Fibroblast of lung (primary cell): Measurements from ENCODE around the gene RTP1.

Experiments
- EZH2 ChIP-seq: IDR thresholded peaks from 2 replicates; pipeline ENCODE4 v1.5.1; 2012; ENCODE audit warnings: low read length, control low read depth, mild to moderate bottlenecking; ENCODE audit errors: missing control alignments
- TF ChIP-seq, protein P1 (sequence below), 2 donors: IDR thresholded peaks in 1 of 2; conservative IDR thresholded peaks in 1 of 2; 1 replicate in 1 of 2; 2 replicates in 1 of 2; pipeline ENCODE4 v1.5.1; 2011 to 2012; ENCODE audit warnings: low read length in 2 of 2, control low read depth in 1 of 2, inconsistent platforms in 1 of 2, low read depth in 1 of 2, mild to moderate bottlenecking in 1 of 2

- TF ChIP-seq, protein P1, sequence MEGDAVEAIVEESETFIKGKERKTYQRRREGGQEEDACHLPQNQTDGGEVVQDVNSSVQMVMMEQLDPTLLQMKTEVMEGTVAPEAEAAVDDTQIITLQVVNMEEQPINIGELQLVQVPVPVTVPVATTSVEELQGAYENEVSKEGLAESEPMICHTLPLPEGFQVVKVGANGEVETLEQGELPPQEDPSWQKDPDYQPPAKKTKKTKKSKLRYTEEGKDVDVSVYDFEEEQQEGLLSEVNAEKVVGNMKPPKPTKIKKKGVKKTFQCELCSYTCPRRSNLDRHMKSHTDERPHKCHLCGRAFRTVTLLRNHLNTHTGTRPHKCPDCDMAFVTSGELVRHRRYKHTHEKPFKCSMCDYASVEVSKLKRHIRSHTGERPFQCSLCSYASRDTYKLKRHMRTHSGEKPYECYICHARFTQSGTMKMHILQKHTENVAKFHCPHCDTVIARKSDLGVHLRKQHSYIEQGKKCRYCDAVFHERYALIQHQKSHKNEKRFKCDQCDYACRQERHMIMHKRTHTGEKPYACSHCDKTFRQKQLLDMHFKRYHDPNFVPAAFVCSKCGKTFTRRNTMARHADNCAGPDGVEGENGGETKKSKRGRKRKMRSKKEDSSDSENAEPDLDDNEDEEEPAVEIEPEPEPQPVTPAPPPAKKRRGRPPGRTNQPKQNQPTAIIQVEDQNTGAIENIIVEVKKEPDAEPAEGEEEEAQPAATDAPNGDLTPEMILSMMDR (conservative IDR thresholded peaks at IDR 0.05 in 1 of 2, IDR thresholded peaks at IDR 0.05 in 1 of 2; ENCODE audit: low read depth in 1 of 2, low read length in 2 of 2): no peak
- no peak for TF ChIP-seq EZH2
Measured at GRCh38 chr3:187210091-187210490, 12.8 kb downstream of the RTP1 start.
